DMS153 treated with DMSO at 0.1 percent for 48 hours (cell line): ENCODE results near the gene DMRTA2.

Source experiments
- DNase-seq: peaks from one replicate; lab custom pipeline; 2025; ENCODE audit not compliant: unreplicated experiment; lab: John Stamatoyannopoulos, UW

Gene DMRTA2

GRCh38 chr1:50424045-50424883, 1.0 kb upstream of the DMRTA2 start:
- peak; percentile 47 for DNase-seq

DNA sequence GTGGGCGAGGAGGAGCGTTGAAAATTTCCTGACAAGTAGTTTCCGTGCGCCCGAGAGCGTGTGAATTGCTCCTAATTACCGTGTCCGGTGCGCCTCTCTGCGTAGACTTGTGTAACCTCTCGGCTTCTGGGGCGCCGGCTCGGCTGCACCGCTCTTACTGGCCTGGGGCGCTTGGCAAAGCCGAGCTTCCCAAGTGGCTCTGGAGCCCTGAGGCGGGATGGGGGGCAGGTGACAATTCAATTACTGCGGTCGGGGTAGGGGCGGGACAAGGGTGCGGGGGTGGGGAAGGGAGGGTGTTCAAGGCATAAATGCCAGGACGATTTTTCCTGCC, 392 bp upstream of the DMRTA2 start:
- DNase-seq, result peak; percentile 84

DNA sequence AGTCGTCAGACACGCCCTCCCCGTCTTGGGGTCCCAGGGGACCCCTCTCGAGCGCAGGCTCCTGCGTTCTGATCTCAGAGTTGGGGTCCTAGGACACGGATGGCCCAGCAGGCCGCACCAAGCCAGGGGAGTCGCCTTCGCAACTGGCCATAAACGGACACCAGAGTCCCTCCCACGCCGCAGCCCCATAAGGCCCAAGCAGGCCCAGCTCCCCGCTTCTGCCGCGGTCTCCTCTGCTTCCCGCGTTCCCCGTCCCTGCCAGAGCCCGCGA, 633 bp downstream of the DMRTA2 start:
- DNase-seq, result no peak

GRCh38 chr1:50421768-50422674, 1.2 kb downstream of the DMRTA2 start:
- DNase-seq, result no peak

DNA sequence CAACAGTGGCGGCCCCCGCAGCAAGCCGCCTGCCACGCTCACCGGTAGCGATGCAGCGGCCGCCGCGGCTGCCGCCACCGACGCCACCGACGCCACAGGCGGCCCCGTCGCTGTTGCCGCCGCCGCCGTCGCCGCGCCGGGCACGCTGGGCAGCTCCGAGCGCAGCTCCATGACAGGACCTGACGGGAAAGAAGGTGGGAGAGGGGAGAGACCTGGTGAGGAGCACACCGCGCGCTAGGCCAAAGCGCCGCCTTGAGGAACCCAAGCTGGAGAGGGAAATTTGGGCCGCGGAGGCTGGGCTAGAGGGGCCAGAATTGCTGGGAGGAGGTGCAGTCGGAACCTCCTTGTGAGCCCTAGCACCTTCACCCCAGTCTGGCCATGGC, 1.9 kb downstream of the DMRTA2 start:
- DNase-seq, result no peak

DNA sequence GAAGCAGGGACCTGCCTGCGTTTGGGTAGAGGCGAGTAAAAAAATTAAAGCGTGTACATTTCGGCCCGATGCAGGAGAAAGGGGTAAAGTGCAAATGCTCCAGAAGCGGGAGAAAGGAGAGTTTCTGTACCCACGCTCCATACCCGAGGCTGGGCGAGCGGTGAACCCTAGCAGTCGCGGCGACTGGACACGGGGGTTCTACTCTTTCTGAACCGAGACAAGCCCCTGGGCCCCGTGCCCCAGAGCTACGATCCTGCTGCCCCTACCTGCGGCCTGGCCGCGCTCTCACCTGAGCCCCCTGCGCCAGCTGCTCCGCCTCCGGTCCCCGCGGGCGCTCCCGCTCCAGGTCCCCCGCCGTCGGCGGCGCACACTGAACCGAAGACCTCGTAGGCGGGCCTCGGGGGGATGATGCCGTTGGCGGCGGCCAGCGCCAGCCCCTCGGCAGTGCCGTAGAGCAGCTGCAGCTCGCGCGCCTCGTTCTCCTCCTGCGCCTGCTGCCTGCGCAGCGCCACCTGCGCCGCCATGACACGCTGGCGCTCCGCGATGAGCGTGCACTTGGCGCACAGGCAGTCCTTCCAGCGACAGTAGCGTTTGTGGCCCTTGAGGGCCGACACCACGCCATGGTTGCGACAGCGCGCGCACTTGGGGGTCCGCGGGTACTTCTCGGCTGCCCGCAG, 2.4 kb downstream of the DMRTA2 start:
- DNase-seq, result no peak

- DNase-seq, result no peak
Measured at GRCh38 chr1:50419907-50420677, 3.2 kb downstream of the DMRTA2 start.

DNA sequence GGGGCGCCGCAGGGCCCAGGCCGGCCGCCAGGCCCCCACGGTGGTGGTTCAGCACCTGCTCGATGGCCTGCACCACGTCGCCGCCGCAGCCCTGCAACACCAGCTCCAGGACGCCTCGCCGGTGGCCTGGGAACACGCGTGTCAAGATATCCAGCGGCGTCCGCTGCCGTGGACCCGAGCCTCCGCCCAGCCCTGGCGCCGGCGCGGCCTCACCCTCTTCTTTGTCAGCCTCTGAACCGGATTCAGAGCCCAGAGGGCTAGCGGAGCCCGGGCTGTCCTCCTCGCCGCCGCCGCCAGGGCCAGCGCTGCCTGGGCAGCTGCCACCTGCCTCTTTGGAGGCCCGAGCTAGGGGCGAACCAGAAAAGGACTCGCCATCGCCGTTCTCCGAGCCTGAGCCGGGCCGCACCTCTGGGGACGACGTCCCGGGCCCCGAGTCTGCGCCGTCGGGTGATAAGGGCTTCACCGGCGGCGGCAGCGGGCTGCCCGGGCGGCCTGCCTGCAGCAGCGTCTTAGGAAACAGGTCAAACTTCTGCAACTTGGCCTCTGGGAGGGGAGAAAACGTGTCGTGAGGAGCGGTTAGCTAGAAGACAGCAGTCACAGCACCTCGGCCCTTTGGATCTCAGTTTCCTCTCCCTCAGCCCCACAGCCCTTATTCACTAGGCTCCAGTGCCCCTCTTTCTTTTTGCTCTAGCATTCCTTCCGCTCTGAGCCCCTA, 3.9 kb downstream of the DMRTA2 start:
- no peak for DNase-seq

- DNase-seq, result no peak
Measured at GRCh38 chr1:50418600-50419109, 4.6 kb downstream of the DMRTA2 start.

GRCh38 chr1:50417946-50418599, 5.2 kb downstream of the DMRTA2 start:
- DNase-seq, result no peak

- DNase-seq, result no peak
Measured at GRCh38 chr1:50417507-50417906, 5.7 kb downstream of the DMRTA2 start.

- no peak for DNase-seq
Measured at GRCh38 chr1:50416553-50417453, 6.4 kb downstream of the DMRTA2 start.

- no peak for DNase-seq
Measured at GRCh38 chr1:50416150-50416527, 7.1 kb downstream of the DMRTA2 start.

GRCh38 chr1:50415235-50416149, 7.8 kb downstream of the DMRTA2 start:
- no peak for DNase-seq

- DNase-seq, result no peak
Measured at GRCh38 chr1:50414853-50415234, 8.4 kb downstream of the DMRTA2 start.

GRCh38 chr1:50412813-50413476, 10.3 kb downstream of the DMRTA2 start:
- no peak for DNase-seq

DNA sequence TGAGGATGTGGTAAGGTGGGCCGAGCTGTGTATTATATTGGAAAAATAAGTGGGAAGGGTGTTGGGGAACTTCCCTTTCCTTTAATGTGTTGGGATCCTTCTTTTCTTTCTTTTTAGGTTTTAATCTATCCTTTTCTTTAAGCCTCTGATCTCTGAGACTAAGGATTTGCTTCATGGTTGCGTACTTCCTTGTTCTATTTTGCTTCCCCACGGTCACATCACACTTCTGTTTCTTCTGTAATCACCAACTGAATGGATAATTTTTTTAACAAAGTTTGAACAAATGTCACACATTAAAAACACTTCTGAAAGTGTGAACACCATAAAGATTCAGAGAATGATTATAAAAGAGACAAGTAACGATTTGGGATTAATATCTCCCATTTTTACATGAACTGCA, 17.4 kb downstream of the DMRTA2 start:
- DNase-seq, result no peak
